GM18519 (cell line): ENCODE data around the gene TLE5.

Experiments
- ATAC-seq: cut with Tn5 transposase; IDR thresholded peaks from one replicate; pipeline ENCODE4 v1.9.1; 2021; ENCODE audit warnings: mild to moderate bottlenecking, moderate library complexity; ENCODE audit not compliant: unreplicated experiment, low FRiP score

Gene TLE5, protein sequence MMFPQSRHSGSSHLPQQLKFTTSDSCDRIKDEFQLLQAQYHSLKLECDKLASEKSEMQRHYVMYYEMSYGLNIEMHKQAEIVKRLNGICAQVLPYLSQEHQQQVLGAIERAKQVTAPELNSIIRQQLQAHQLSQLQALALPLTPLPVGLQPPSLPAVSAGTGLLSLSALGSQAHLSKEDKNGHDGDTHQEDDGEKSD

GRCh38 chr19:3062165-3063105 is at the start of gene TLE5:
Gene TLE5 (minus strand): TSS chr19:3062495. CDS start chr19:3062200, 295 bp downstream.
- ATAC-seq = no peak

DNA sequence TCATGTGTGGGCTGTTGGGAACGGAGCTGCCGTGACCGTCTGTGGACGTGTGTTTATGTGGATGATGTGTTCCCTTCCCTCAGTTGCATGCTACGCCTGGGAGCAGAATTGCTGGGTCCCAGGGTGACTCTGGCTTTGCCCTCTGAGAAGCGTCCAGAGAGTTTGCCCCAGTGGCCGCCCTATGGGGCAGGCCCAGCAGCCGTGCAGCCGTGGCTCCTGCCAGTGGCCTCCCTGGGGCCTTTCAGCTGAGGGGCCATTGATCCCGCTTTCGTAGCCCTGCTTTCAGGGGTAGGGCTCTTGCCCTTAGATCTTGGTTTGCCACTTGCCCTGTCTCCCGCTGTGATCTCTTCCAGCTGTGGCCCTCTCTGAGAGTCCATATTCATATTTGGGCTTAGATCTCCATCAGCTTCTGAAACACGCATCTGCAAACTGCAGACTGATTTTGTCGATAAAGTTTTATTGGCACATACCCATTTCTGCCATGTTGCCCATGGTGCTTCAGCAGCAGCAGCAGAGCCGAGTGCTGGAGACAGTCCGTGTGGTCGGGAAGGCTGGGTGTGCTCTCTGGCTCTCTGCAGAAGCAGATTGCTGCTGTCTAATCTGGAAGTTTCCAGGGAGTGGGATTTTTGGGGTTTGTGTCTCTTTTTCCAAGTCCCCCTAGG is 49.4 kb upstream of the TLE5 start:
- ATAC-seq = no peak

DNA sequence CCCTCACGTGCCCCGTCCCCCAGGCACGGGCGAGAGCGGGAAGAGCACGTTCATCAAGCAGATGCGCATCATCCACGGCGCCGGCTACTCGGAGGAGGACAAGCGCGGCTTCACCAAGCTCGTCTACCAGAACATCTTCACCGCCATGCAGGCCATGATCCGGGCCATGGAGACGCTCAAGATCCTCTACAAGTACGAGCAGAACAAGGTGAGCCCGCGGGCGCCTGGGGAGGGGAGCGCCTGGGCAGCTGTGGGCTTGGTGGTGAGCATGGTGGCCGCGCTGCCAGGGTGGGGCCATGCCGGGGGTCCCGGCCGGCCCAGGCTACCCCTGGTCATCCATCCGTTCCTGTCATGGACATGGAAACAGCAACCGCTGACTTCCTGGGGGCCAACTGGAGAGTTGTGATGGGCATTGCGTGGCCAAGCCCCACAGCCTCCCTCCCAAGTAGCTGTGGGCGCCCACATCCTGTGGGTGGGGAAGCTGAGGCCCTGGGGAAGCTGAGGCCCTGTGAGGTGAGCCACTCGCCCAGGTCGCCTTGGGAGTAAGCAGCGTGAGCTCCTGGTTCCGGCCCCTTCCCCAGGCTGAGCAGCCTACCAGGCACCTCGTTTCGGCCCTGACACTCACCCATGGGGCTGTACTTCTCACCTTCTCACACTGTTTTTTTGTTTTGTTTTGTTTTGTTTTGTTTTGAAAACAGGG is 48.0 kb upstream of the TLE5 start:
- no peak for ATAC-seq

DNA sequence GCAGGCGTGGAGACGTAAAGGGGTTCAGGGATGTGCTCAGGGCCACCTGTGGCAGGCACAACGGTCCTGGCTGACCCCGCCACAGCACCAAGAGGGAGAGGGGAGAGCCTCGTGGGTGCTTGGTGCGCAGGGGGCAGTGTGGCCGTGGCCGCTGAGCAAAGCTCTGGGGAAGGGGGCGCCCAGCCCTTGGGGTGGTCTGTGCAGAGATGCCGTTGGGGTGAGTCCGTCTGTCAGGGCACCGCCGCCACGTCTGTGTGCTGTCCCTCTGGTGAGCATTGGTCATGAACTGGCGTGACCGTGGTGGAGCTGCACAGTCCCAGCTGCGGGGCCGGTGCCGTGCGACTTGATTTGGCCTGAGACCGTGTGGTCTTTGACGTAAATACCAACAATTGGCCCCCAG is 47.2 kb upstream of the TLE5 start:
- ATAC-seq = no peak

DNA sequence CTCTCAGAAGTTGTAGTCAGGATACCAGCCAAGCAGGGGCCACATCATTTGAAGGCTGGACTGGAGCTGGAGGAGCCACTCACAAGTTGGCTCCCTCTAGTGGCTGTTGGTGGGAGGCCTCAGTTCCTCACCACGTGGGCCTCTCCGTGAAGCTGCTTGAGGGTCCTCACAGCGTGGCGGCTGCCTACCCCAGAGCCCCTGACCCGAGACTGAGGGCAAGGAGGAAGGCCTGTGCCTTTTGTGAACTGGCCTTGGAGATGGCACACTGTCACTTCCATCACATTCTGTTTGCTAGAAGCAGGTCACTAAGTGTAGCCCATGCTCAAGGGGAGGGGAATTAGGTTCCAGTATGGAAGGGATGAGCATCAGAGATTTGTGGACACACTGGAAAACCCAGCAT is 46.5 kb upstream of the TLE5 start:
- ATAC-seq = no peak

- ATAC-seq = no peak
Measured at GRCh38 chr19:3107658-3108057, 45.4 kb upstream of the TLE5 start.

- no peak for ATAC-seq
Measured at GRCh38 chr19:3106509-3107141, 44.3 kb upstream of the TLE5 start.

- ATAC-seq = no peak
Measured at GRCh38 chr19:3105641-3106508, 43.6 kb upstream of the TLE5 start.

DNA sequence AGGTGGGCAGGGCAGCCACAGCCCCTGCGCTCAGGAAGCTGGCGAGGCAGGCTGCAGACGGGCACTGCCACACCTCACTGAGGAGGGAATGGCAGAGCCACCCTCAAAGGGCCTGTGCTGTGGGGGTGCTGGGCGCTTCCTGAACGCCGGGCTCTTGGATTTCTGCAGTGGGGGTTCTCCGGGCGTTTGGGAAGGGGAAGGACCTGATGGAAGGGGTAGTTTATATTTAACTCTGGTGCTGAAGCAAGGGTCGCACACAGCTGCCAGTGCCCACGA is 42.4 kb upstream of the TLE5 start:
- ATAC-seq = no peak

DNA sequence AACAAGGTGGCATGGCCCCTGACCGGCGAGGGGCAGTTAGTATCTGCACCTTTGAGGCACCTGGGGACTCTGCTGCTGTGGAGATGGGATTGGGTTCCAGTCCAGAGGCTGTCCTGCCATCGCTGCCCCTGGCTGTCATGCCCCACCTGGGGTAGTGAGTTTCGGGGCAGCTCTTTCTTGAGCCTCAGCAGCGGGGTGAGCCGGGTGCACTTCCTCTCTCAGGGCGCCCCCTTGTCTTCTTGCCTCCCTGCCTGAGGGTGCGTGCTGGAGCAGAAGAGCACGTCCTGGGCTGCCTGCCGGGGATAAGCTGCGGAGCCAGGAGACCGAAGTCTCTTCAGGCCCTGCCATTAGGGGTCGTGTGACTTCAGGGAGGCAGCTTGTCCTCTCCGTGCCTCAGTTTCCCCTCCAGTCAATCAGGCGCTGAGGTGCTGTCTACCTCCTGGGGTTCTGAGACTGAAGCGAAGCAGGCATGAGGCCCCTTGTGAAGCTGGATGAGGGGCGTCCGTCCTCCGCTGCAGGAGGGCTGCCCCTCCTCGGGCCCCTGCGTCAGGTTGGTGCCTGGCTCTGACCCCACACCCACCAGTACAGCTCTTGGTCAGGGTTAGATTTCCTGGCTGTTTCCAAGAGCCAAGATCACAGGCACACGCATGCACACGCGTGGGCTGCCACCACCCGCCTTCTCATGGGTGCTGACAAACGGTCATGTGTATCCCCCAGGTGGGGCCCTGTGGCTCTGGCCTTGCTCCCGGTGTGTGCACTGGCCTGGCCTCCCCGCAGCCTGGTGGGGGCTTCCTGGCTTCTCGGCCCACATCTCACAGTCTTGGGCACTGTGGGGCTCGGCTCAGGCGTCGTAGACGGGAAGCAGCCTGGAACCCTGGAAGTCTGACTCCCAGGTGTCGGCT is 40.2 kb upstream of the TLE5 start:
- ATAC-seq = no peak

GRCh38 chr19:3100747-3101730 is 38.7 kb upstream of the TLE5 start:
- no peak for ATAC-seq

- ATAC-seq = no peak
Measured at GRCh38 chr19:3100331-3100730, 38.0 kb upstream of the TLE5 start.

- ATAC-seq = no peak
Measured at GRCh38 chr19:3099347-3100145, 37.3 kb upstream of the TLE5 start.

DNA sequence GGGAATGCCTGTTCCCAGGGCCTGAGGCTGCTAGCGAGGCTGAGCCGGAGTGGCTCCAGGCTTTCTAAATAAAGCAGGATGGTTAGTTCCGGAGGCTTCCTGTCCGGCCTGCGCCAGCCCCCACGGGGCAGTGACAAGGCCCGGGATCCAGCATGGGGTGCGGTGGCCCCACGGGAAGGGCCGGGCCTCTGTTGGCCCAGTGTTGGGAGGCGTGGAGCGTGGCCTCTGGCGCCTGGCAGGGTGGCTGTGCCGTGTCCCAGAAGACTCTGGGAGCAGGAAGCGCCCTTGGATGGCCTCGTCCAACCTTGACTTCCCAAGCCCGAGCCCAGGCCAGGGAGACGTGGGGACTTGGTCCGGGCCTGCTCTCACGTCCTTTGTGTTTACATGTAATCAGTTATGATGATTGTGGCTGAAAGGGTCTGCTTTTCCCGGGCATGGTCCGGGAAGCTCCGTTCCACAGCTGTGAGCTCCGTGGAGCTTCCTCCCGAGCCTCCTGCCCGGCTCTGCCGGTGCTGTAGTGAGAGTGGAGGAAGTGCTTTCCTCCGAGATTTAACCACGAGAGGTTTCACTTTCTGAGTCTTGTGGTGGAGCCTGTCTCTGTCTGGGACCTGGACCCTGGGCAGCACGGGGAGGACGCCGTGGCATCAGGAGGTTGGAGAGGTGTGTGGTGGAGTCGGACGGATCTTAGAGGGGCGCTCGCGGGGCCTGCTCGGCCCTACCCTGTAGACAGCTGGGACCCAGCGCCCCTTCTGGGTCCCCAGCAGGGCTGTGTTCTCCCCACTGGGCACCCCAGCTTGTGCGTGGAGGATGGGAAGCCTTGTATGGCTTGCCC is 36.4 kb upstream of the TLE5 start:
- ATAC-seq = no peak

DNA sequence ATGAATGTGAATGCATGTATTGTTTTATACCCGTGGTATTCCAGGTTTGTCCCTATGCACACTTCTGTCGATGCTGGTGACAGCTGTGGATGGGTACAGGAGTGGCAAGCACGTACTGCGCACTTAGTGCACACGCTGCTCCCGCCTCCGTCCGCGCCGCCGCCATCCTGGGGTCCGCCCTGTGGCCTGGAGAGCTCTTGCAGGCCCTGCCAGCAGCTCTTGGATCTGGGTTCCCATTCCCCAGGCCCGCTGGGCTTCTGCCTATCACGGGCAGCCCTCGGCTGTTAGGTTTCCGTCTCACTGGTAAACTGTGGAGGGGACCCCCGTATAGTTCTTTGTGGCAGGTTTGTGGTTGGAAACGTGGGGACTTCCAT is 35.8 kb upstream of the TLE5 start:
- ATAC-seq = no peak

DNA sequence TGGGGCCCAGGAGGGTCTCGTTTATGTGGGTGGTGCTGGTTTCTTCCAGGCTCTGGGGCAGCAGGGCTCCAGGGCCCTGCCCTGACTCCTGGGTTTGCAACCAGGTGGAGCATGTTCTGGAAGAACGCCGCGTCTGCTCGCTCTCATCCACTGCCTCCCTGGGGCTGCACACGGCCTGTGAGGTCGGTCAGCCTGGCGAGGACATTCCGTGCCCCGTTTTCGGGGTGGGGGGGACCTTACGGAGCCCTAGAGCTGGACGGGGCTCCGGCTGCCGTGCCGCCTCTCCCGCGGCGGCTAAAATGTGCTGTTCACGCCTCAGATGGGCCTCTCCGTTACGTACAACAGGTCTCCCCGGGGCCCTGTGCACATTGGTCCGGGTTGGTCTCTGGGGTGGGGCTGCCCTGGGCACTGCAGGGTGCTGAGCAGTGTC is 35.2 kb upstream of the TLE5 start:
- ATAC-seq = no peak
